Suprapubic skin (tissue), 3 donors: ENCODE results near the gene HADHB.

Source experiments
- CTCF ChIP-seq, 2 donors: fragments of 200-600 bp in 1 of 2; fragments of 450-650 bp in 1 of 2; sonication (generic) in 1 of 2; IDR thresholded peaks; one replicate each; pipeline ENCODE4 v1.5.1; 2016 to 2019; ENCODE audit warnings: antibody characterized with exemption in 2 of 2, mild to moderate bottlenecking in 1 of 2, moderate library complexity in 1 of 2
- EP300 ChIP-seq: sonication (generic); formaldehyde crosslinking; IDR thresholded peaks from one replicate; pipeline ENCODE4 v1.6.1; 2017; ENCODE audit warnings: antibody characterized with exemption
- POLR2A ChIP-seq, 2 donors: fragments of 450-650 bp; IDR thresholded peaks; one replicate each; pipeline ENCODE4 v1.6.1; 2017; ENCODE audit warnings: antibody characterized with exemption in 2 of 2, mild to moderate bottlenecking in 2 of 2, moderate library complexity in 2 of 2

DNA sequence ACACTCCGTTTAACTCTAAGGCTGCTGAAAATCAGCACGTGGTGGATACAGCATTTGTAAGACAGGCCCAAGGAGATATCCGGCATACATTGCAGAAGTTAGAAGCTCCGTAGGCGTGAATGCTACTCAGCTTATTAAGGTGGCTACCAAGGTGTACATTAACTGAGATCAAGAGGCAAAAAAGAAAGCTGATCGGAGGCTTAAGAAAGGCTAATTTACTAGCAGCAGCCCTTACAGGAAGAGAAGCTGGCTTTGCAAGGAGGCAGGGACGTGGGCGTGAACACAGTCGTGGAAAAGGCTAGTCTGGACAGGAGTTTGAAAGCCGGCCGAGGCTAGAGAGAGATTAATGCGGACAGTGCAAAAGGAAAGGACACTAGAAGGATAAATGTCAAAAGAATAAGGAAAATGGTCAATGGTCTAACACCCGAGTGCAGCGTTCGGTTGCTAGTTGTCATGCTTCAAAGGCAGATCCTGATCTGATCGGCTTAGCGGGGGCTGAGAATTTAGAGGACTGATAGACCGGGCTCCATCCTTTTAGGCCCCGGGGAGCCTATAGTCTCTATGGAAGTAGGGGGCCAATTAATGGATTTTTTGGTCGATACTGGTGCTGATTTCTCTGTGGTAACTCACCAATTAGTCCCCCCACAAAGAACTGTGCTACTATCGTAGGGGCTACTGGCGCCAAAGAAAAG lies 55.6 kb downstream of the HADHB start:
- TF ChIP-seq CTCF (IDR thresholded peaks at IDR 0.05) = no peak
- no peak for TF ChIP-seq EP300
- TF ChIP-seq POLR2A (IDR thresholded peaks at IDR 0.05) = no peak
